ENCODE results near the gene GALNT18. TPM values are rescaled to one million over a fixed set of nuclear protein-coding genes. Genes with fewer than 3 reads are reported as not detected.
A peak's percentile ranks its signal among the peaks of the same experiment; 100 is the strongest.

Gene GALNT18
- total and polyA plus RNA-seq, 9 donors: 3.0 to 13.2 (median 7.7) TPM

DNA sequence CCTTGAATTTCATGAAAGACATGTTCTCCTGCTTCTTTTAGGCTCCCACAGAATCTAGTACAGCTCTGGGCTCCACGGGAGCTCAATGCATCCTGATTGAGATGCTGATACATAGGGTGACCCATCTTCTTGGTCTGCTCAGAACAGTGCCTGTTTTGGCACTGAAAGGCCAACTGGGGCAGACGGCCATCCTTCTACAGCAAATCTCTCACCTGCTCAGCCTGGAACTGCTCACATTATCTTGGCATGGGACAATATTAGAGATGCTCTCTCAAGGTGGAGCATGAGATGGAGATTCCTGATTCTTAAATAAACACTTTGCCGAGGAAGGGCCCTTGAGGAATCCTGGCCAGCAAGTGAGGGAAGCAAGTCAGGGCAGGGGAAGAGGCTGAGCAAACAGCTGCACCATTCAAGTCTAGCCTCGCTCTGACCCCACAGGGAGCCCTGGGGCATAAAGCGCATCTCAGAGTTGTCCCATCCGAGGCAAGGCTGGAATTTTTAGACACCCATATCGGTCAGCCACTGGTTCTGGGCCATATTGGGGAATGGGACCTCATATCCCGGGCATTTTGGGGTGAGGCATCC is 210.3 kb downstream of the GALNT18 start:
- TF ChIP-seq, protein P1, sequence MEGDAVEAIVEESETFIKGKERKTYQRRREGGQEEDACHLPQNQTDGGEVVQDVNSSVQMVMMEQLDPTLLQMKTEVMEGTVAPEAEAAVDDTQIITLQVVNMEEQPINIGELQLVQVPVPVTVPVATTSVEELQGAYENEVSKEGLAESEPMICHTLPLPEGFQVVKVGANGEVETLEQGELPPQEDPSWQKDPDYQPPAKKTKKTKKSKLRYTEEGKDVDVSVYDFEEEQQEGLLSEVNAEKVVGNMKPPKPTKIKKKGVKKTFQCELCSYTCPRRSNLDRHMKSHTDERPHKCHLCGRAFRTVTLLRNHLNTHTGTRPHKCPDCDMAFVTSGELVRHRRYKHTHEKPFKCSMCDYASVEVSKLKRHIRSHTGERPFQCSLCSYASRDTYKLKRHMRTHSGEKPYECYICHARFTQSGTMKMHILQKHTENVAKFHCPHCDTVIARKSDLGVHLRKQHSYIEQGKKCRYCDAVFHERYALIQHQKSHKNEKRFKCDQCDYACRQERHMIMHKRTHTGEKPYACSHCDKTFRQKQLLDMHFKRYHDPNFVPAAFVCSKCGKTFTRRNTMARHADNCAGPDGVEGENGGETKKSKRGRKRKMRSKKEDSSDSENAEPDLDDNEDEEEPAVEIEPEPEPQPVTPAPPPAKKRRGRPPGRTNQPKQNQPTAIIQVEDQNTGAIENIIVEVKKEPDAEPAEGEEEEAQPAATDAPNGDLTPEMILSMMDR (IDR thresholded peaks at IDR 0.05): no peak
- H3K4me1 ChIP-seq (ENCODE audit: insufficient read depth): peaks cover 27% of the 10 kb centered on the region
- no peak overlapping the region for H3K27ac ChIP-seq

DNA sequence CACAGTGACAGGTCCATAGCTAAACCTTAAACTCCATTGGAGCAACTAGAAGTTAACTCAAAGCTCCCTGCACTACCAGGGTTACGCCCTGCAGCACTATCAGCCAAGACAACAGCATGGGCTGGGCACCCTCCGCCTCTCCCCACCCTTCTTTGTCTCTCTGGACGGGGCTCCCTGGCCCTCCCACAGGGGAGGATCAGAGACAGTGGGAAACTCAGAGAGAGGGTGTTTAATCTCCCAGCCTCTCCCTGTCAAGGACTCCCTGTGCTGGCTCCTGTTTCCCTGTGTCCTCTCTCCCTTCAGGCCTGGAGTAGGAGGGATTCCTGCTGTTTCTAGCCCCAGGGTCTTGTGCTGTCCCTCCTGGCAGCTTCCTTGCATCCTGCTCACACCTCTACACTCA is 211.9 kb downstream of the GALNT18 start:
- Histone ChIP-seq H3K27ac (no peak overlapping the region), H3K27me3 (no peaks in the 10 kb centered on the region), H3K4me1 (ENCODE audit: insufficient read depth) (peaks cover 22% of the 10 kb centered on the region), H3K9me3 (no peaks in the 10 kb centered on the region), H3K4me3 (no peak overlapping the region), H3K36me3 (no peaks in the 10 kb centered on the region)
- peak in 2 of 5 donors; percentile 32 to 64 for DNase-seq
- TF ChIP-seq, protein P1 (IDR thresholded peaks at IDR 0.05): no peak
- TF ChIP-seq POLR2A (IDR thresholded peaks at IDR 0.05) (no peak), EP300 (IDR thresholded peaks at IDR 0.05) (no peak)
- WGBS, 3 donors: 23 to 35% (median 32%) methylated on average over 3 of the region's 3 CpGs
- intact Hi-C loops (cut with DNase I): no loop called here

More for the DNA sequence above, 210.3 kb downstream of the GALNT18 start:
- WGBS, 3 donors: 92 to 96% (median 96%) methylated on average over 8 of the region's 8 CpGs
- H3K27me3 ChIP-seq: no peaks in the 10 kb centered on the region
- no peak for DNase-seq
- no peaks in the 10 kb centered on the region for H3K9me3 ChIP-seq
- intact Hi-C loops (cut with DNase I): no loop called here
- H3K4me3 ChIP-seq: no peak overlapping the region
- H3K36me3 ChIP-seq: no peaks in the 10 kb centered on the region

DNA sequence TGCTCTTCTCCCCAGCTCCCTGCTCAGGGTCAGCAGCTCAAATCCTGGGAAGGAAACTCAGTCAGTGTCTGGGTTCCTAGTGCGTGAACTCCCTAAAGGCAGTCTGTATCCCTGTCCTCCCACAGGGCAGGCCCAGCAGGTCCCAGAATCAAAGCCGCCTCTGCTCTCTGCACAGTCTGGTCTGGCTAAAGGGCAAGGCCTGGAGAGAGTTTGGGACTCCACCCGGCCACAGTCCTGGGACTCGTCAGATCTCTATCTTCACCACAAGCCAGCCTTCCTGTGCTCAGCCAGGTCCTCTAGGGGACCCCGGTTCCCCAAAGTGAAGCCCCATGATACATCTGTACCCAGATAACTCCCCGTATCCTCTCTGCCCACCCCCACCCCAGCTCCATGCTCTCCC is 212.6 kb downstream of the GALNT18 start:
- intact Hi-C loops (cut with DNase I): no loop called here
- whole genome bisulfite sequencing, 3 donors: 71 to 82% (median 81%) methylated on average over 6 of the region's 6 CpGs

DNA sequence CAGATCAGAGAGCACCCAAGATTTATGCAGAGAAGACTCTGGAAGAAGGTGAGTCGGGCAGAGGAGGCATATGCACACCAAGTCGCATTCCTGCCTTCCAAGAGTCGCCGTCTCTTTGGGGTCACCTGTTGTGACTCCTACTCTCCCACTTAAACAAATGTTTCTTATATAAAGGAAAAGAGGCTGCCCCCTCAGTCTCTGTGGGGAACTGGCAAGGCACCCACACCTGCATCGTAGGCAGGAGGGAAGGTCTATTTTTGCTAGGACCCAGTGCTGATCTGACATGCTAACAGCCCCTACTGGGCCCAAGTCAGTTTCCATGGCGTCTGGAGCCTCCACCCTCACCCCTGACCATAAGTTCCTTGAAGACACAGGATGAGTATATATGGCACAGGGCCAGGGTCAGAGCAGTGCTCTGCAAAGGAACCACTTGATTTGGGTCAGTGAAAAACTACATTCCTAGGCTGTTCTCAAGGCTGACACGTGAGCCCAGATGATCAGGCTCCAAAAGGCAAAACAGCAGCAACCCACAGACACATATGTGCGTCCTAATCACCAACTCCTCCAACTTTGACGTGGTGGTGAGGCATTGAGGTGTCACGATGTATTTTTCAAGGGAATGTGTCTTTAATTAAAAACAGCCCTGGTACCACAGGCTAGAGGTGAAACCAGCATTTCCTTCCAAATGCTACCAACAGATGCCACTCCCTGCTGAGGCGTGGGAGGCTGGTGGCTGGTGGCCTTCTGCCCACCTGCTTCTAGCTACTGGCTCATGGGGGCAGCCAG is 213.2 kb downstream of the GALNT18 start:
- Histone ChIP-seq H3K4me3 (no peak overlapping the region), H3K36me3 (no peaks in the 10 kb centered on the region), H3K9me3 (no peaks in the 10 kb centered on the region), H3K27ac (no peak overlapping the region), H3K4me1 (ENCODE audit: insufficient read depth) (peaks cover 22% of the 10 kb centered on the region), H3K27me3 (no peaks in the 10 kb centered on the region)
- WGBS, 3 donors: 58 to 60% (median 60%) methylated on average over 11 of the region's 11 CpGs
- intact Hi-C loops (cut with DNase I): no loop called here
- TF ChIP-seq, protein P1 (IDR thresholded peaks at IDR 0.05): no peak
- TF ChIP-seq EP300 (IDR thresholded peaks at IDR 0.05) (no peak), POLR2A (IDR thresholded peaks at IDR 0.05) (no peak)
- DNase-seq: peak in 3 of 5 donors; percentile 30 to 54 (median 44)

More for the DNA sequence above, 212.6 kb downstream of the GALNT18 start:
- Histone ChIP-seq H3K9me3 (no peaks in the 10 kb centered on the region), H3K4me1 (ENCODE audit: insufficient read depth) (peaks cover 22% of the 10 kb centered on the region), H3K27ac (no peak overlapping the region), H3K27me3 (no peaks in the 10 kb centered on the region), H3K4me3 (no peak overlapping the region), H3K36me3 (no peaks in the 10 kb centered on the region)
- no peak for DNase-seq
- no peak for TF ChIP-seq POLR2A (IDR thresholded peaks at IDR 0.05)
- TF ChIP-seq, protein P1 (IDR thresholded peaks at IDR 0.05): no peak
- TF ChIP-seq EP300 (IDR thresholded peaks at IDR 0.05): no peak

All from ovary (tissue), 9 donors.